Upper lobe of right lung (tissue), 1 donor: ENCODE measurements around the gene CCDC187. TPM values are rescaled to one million over a fixed set of nuclear protein-coding genes. Genes with fewer than 3 reads are reported as not detected.

Source experiments
- ATAC-seq: fragments of 200-7000 bp; cut with Tn5 transposase; one replicate; pipeline ENCODE4 v1.9.1; 2020; ENCODE audit warnings: mild to moderate bottlenecking, moderate library complexity
- DNase-seq: peaks from one replicate; pipeline ENCODE4 v3.0.0-alpha.2; 2020
- H3K27ac ChIP-seq: fragments of 200-600 bp; one replicate; pipeline ENCODE4 v1.8.0; 2022
- H3K27me3 ChIP-seq: fragments of 200-600 bp; one replicate; pipeline ENCODE4 v1.8.0; 2022; ENCODE audit warnings: mild to moderate bottlenecking
- H3K36me3 ChIP-seq: fragments of 200-600 bp; one replicate; pipeline ENCODE4 v1.8.0; 2022
- H3K4me1 ChIP-seq: fragments of 200-600 bp; one replicate; pipeline ENCODE4 v1.8.0; 2022
- H3K4me3 ChIP-seq: fragments of 200-600 bp; one replicate; pipeline ENCODE4 v1.8.0; 2022; ENCODE audit warnings: mild to moderate bottlenecking
- H3K9me3 ChIP-seq: fragments of 200-600 bp; one replicate; pipeline ENCODE4 v1.8.0; 2022
- intact Hi-C: fragments of 100-400 bp; cut with DNase I; formaldehyde crosslinking; loops from one replicate; pipeline ENCODE4 v1.11.0; 2022
- total RNA-seq: library from RNA; stranded (reverse); fragmentation: NEBNext Ultra II Directional; extraction: Animal tissue kit (Norgen Biotek cat#: 25700); gene quantifications from one replicate; pipeline ENCODE4 v1.2.1, GENCODE V29; 2021
- TF ChIP-seq, protein P1 (sequence below): fragments of 200-600 bp; IDR thresholded peaks from one replicate; pipeline ENCODE4 v1.8.0; 2022; ENCODE audit warnings: antibody characterized with exemption
- donor health status: DM: no; HTN: yes; CAD: no; lungs with severe emphysema.

Gene CCDC187
- total RNA-seq, 1 donor from 2014 or later: 0.09 TPM

- H3K4me3 ChIP-seq: no peak overlapping the region
- DNase-seq: no peak
- H3K4me1 ChIP-seq: no peaks in the 10 kb centered on the region
- no peaks in the 10 kb centered on the region for H3K9me3 ChIP-seq
- no peak for ATAC-seq
- intact Hi-C loops: no loop called here
- no peaks in the 10 kb centered on the region for H3K36me3 ChIP-seq
- H3K27ac ChIP-seq: no peak overlapping the region
- TF ChIP-seq, protein P1, sequence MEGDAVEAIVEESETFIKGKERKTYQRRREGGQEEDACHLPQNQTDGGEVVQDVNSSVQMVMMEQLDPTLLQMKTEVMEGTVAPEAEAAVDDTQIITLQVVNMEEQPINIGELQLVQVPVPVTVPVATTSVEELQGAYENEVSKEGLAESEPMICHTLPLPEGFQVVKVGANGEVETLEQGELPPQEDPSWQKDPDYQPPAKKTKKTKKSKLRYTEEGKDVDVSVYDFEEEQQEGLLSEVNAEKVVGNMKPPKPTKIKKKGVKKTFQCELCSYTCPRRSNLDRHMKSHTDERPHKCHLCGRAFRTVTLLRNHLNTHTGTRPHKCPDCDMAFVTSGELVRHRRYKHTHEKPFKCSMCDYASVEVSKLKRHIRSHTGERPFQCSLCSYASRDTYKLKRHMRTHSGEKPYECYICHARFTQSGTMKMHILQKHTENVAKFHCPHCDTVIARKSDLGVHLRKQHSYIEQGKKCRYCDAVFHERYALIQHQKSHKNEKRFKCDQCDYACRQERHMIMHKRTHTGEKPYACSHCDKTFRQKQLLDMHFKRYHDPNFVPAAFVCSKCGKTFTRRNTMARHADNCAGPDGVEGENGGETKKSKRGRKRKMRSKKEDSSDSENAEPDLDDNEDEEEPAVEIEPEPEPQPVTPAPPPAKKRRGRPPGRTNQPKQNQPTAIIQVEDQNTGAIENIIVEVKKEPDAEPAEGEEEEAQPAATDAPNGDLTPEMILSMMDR: no peak
- no peaks in the 10 kb centered on the region for H3K27me3 ChIP-seq
Measured at GRCh38 chr9:136295055-136295454, 8.8 kb downstream of the CCDC187 start.

DNA sequence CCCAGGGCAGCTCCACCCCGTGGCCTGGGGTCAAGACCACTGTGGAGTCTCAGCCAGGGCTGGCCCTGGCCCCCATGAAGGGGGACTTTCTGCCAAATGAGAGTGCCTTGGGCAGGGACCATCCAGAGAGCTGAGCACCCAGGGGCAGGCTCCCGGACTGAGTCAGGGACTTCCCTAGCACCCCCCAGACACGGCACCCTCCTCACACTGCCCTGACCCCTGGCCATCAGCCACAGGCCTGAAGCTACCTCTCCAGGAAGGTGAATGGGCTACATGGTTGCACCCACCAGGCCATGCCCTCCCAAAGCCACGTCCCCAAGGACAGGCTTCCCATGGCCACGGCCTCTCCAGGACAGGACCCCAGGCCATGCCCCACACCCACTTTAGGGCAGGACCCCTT, 9.5 kb downstream of the CCDC187 start:
- Histone ChIP-seq H3K27me3 (no peaks in the 10 kb centered on the region), H3K27ac (no peak overlapping the region), H3K9me3 (no peaks in the 10 kb centered on the region), H3K4me1 (no peaks in the 10 kb centered on the region), H3K36me3 (no peaks in the 10 kb centered on the region), H3K4me3 (no peak overlapping the region)
- ATAC-seq: no peak
- DNase-seq: no peak
- TF ChIP-seq, protein P1: no peak
- intact Hi-C loops: no loop called here

DNA sequence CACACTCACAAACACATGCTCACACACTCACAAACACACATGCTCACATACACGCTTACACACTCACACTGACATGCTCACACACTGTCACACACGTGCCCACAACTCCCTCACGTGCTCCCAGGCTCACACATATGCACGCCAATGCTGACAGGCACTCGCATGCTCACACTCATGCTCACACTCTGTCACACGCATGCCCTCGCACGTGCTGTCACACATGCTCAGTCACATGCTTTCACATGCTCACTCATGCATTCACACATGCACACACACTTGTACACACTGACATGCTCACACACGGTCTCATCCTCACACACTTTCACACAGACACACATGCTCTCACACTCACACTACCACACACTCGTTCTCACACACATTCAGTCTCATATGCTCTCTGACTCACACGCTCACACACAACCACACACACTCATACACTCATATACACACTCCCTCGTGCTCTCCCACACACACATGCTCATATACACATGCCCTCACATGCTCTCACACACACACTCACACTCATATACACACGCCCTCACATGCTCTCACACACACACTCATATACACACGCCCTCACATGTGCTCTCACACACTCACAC, 10.3 kb downstream of the CCDC187 start:
- DNase-seq (no peak), ATAC-seq (no peak)
- intact Hi-C loops: no loop called here
- TF ChIP-seq, protein P1: no peak
- H3K27ac ChIP-seq: no peak overlapping the region
- H3K4me3 ChIP-seq: no peak overlapping the region
- H3K9me3 ChIP-seq: no peaks in the 10 kb centered on the region
- no peaks in the 10 kb centered on the region for H3K4me1 ChIP-seq
- no peaks in the 10 kb centered on the region for H3K27me3 ChIP-seq
- no peaks in the 10 kb centered on the region for H3K36me3 ChIP-seq

GRCh38 chr9:136292591-136293448, 11.1 kb downstream of the CCDC187 start:
- H3K9me3 ChIP-seq: no peaks in the 10 kb centered on the region
- DNase-seq: no peak
- no peak overlapping the region for H3K4me3 ChIP-seq
- peaks cover 5% of the 10 kb centered on the region for H3K27me3 ChIP-seq
- no peaks in the 10 kb centered on the region for H3K36me3 ChIP-seq
- H3K4me1 ChIP-seq: no peaks in the 10 kb centered on the region
- intact Hi-C loops: no loop called here
- H3K27ac ChIP-seq: no peak overlapping the region
- TF ChIP-seq, protein P1: no peak
- ATAC-seq: no peak

GRCh38 chr9:136292026-136292538, 11.8 kb downstream of the CCDC187 start:
- ATAC-seq (no peak), DNase-seq (no peak)
- intact Hi-C loops: no loop called here

More at GRCh38 chr9:136292026-136292538, 11.8 kb downstream of the CCDC187 start:
- Histone ChIP-seq H3K36me3 (no peaks in the 10 kb centered on the region), H3K27me3 (peaks cover 5% of the 10 kb centered on the region), H3K9me3 (no peaks in the 10 kb centered on the region), H3K4me3 (no peak overlapping the region), H3K27ac (no peak overlapping the region), H3K4me1 (no peaks in the 10 kb centered on the region)
- TF ChIP-seq, protein P1: no peak
